NCI-H1417 (cell line): ENCODE measurements around the gene ADCY10.
"Not testable (repeated sequence)": the region's sequence is repeated elsewhere in the genome, so short reads cannot be mapped to it uniquely, and the experiment has no call there.

ENCODE experiments used
- DNase-seq, 3 experiments: peaks; one replicate each; lab custom pipeline; 2025; lab: John Stamatoyannopoulos, UW

The ADCY10 gene

DNA sequence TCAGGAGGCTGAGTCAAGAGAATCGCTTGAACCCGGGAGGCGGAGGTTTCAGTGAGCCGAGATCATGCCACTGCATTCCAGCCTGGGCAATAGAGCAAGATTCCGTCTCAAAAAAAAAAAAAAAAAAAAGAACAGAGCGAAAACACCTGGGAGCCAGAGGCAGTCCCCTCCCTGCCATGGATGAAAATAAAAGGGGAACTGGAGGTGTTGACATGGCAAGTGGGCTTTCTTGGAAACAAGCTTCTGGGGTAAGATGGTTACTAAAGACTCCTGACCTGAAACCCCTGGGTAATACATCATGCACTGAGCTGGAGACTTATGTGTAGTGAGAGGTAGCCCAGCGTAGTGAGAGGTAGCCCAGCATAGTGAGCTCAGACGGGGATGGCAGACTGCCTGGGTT lies 31.6 kb downstream of the ADCY10 start:
- no peak for DNase-seq

DNA sequence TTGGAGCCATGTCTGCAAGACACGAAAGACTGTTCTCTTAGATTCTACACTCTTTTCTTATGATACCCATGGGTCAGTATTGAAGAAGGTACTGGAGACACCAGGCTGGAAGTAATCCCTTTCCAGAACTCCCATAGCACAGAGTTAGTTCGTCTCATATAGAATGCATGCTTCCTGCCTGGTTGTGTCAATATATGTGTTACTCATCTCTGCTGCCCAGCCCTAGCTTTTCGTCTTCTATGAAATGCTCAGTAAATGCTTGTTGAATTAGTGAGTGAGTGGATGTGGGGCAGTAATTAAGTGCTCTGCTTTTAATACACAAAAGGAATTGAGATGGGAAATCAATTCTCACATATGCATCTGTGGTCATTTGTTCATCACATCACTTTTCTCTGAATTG lies 32.1 kb downstream of the ADCY10 start:
- DNase-seq: no peak

DNA sequence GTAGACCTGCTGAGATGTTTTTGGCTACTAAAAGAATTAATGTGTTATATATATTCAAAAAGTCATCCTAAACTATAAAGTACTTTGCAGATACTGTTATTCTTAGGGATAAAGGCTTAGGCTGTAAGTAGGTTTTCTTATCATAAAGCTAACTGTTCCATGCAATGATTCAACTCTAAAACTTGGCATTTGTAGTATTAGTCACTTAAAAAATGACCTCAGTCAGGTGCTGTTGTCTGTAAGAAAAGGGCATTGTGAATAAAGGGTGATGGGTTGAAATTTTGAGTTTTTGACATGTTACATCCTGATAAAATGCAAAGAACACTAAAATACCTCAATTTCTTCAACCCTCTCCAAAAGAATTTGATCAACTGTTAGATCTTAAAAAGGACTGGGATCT lies 32.9 kb downstream of the ADCY10 start:
- no peak for DNase-seq

DNA sequence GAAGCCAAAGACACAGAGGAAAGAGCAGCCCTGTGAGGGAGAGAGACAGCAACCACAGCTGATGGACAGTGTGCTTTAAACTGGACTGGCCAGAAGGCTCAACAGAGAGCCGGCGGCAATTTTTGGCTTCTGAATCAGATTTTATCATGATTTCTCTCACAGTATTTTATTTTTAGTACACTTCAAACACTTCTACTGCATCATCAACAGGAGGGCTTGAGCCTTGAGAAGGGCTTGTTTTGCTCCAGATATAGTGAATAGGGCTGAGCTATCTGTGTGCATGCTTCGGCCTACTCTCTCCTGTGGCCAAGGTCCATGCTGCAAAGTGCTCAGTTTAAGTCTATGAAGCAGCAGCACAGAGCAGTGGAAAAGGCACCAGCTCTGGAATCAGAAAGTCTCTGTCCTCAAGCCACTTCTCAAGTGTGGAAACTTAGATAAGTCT lies 33.3 kb downstream of the ADCY10 start:
- no peak for DNase-seq

DNA sequence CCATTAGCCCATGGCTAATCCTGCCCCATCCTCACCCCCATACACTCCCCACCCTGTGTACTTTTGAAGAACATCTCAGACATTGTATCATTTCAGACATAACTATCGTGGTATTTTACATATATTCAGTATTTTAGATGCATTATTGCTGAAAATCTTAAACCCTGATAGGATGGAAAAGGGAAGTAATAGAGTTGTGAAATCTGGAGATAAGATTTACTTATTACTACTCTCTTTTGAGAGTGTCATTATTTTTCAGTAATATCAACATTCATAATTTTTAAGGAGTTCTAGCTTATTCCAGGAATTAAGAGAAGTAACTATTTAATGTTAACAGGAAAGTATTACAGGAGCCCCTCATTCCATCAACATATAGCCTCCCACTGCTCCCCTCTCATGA lies 34.4 kb downstream of the ADCY10 start:
- DNase-seq: no peak

DNA sequence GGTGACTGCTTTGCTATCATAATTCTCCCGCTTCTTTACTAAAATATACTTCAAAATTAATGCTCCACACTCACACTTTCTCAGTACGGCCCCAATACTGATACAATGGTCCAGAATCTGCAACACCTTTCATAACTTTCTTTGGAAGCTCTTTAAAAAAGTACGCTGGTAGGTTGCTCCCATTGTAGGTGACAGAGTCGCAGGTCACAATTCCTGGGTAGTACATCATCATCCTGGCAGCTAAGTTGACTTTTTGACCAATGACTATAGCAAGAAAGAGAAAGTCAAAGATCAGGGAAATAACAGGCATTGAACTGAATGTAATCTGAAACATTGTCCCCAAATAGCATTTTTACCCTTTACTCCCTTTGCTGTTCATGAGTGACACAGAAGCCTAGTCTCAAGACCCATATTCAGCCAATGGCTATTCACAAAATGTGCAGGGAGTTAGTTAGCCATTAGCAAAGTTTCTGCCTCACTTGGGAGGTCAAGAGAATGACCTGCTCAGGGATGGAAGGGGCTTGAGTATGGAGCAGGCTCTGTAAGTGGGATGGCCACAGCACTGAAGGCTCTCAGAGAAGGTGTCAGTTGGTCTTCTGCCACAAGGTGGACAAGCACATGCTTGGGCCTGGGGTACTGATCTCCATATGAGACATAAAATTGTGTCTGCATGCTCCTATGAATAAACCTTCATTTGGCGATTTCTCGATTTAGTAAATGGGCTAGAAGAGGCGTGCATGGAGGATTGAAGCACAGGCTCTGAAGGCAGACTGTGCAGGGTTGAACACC lies 35.4 kb downstream of the ADCY10 start:
- no peak for DNase-seq

DNA sequence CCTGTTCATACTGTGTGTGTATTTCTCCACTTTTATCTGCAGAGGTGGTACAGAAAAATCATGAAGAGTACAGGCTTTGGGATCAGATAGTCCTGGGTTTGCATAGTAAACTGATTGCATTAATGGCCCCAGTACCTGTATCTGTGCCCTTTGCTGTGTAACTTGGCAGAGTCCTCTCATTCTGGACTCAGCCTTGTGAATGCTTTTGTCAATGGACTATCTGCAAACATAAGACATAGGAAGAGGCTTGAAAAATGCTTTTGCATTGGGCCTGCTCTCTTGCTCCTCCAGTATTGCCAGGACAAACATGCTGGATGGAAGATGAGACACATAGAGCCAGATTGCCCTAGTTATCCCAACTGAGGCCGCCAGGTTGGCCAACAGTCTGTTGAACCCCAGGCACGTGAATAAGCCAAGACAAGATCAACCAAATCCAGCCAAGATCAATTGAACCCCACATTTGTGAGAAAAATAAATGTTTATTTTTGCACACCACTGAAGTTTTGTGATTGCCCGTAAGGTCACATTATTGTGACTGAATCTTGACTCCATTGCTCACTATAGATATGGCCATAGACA lies 37.2 kb downstream of the ADCY10 start:
- no peak for DNase-seq

DNA sequence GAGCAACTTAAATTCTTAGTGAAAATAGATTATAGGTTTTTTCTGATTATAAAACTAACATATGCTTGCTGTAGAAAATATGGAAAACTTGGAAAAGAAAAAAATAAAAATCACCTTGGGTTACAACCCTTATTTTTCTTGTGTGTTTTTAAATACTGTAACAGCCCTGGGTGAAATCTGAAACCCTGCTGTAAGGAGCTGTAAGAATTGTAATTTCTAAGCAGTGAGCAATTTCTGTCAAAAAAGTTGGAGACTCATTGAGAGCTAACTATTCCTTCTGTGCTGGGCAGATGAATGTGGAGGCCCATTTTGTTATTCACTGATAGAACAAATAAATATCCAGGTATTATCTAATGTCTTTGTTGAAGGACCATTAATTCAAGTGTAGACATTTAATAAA lies 42.6 kb downstream of the ADCY10 start:
- no peak for DNase-seq

DNA sequence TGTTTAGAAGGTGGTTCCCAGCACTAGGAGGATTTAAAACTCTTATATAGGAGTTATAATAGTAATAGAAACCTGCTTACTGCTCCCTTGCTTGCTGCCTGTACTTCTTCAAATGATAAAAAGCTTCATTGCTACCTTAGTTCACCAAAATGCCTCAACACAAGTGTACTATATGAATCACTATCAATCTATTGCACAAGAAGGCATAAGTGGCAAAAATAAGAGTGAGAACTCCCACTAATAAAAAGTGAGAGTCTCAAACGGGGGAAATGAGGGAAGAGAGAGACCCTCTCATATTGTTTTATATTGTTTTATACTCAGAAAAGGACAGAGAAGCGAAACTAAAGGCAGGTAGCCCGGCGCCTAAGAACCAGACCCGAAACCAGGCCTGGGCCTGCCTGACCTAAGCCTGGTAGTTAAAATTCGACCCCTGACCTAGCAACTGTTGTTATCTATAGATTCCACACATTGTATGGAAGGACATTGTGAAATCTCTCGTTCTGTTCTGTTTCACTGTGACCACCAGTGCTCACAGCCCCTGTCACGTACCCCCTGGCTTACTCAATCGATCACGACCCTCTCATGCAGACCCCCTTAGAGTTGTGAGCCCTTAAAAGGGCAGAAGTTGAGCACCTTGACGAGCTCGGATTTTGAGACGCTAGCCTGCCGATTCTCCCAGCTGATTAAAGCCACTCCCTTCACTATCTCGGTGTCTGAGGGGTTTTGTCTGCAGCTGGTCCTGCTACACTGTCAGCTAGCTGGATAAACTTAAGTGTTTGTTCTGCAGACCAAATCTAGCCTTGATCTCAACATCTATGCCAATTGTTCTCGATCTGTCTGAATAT lies 44.6 kb downstream of the ADCY10 start:
- DNase-seq: not testable (repeated sequence)

DNA sequence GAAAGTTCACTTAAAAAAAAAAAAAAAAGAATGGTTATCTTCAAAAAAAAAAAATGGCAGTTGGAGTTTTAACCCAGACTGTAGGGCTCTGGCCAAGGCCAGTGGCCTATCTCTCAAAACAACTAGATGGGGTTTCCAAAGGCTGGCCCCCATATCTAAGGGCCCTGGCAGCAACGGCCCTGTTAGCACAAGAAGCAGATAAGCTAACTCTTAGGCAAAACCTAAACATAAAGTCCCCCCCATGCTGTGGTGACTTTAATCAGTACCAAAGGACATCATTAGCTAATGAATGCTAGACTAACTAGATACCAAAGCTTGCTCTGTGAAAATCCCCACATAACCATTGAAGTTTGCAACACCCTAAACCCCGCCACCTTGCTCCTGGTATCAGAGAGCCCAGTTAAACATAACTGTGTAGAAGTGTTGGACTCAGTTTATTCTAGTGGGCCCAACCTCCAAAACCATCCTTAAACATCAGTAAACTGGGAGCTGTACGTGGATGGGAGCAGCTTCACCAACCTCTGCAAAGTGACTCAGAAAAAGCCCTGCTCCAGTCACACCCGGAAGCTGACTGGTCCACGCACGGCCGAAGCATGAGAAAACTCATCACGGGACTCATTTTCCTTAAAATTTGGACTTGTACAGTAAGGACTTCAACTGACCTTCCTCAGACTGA lies 47.1 kb downstream of the ADCY10 start:
- DNase-seq: not testable (repeated sequence)

DNA sequence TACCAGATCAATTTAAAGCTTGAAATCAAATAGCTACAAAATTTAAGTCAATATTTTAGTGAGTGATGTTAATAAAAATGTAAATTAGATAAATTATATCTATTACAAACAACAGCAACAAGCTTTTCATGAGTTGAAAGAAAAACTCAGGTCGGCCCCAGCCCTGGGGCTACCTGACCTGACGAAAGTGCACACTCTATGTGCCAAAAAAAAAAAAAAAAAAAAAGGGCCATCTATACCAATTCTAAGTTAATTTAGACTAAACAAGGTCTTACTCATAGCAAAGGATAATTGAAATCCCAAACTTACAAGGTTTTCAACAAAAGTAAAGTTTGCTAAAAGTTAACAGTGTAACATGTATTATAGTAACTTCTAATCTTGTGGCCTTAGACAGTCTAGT lies 47.6 kb downstream of the ADCY10 start:
- DNase-seq: not testable (repeated sequence)

DNA sequence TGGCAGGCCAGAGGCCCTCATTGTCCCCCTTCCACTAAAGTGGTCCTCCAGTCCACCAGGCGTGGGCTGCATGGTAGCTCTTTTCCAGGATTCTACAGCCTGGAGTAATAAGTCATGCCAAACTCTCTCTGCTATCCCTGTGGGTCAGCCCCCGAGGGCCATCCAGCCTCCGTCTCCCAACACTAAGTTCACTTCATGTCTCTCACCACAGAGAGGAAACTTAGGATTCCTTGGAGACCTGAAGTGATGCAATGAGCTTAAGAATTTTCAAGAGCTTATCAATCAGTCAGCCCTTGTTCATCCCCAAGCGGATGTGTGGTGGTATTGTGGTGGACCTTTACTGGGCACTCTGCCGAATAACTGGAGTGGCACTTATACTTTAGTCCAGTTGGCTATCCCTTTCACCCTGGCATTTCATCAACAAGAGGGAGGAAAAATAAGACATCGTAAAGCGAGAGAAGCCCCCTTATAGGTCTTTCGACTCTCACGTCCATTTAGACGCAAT lies 48.1 kb downstream of the ADCY10 start:
- not testable (repeated sequence) for DNase-seq

DNA sequence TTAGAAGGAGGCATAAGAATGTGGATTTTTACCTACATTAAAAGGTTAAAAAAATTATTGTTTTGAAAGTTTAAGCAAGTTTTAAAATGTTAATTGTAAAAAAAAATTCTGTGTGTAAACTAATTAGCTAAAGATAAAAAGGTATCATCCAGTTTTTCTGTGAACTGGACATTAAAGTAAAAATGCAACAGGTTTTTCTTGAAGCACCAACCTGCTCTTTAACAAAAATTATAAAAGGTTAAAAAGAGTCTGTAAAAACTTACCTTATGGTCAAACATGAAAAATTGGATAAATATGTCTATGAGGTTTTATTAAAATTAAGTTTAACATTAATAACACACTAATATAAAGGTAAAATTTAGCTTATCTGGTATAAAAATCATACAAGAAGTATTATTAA lies 48.7 kb downstream of the ADCY10 start:
- DNase-seq: not testable (repeated sequence)

DNA sequence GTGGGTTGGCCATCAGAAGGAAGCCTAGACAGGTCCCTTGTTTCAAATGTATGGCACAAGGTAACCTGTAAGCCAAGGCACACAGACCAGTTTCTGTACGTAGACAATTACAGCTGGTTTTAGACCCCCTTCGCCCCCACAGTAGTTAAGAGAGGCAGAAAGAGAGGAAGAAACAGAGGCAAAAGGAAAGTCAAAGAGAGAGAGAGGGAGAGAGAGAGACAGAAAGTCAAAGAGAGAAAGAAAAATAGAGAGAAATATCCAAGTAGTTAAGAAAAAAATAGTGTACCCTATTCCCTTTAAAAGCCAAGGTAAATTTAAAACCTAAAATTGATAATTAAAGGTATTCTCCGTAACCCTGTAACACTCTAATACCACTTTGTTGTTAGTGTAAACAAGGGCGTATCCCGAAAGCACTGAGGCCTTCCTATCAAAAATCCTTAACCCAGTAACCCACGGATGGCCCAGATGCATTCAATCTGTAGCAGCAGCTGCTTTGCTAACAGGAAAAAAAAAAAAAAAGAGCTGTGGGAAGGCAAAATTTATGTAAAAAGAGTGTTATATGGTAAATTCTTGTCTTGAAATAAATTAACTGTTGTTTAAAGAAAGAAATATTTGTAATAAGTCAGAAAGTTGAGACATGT lies 49.4 kb downstream of the ADCY10 start:
- DNase-seq: no peak

DNA sequence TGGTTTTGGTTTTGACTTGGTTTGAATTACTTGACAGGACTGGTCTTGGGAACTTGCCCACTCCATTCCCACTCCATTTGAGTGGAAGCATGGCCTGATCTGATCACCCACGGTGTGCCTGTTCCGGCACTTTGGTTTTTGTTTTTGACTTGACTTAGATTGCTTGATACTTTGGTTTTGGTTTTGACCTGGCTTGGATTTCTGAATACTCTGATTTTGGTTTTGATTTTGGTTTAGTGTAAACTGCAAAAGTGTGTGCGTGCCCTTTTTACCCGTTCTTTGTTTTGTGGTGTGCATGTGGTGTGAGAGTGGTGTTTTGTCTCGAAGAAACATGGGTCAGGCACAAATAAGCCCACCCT lies 50.0 kb downstream of the ADCY10 start:
- no peak for DNase-seq

DNA sequence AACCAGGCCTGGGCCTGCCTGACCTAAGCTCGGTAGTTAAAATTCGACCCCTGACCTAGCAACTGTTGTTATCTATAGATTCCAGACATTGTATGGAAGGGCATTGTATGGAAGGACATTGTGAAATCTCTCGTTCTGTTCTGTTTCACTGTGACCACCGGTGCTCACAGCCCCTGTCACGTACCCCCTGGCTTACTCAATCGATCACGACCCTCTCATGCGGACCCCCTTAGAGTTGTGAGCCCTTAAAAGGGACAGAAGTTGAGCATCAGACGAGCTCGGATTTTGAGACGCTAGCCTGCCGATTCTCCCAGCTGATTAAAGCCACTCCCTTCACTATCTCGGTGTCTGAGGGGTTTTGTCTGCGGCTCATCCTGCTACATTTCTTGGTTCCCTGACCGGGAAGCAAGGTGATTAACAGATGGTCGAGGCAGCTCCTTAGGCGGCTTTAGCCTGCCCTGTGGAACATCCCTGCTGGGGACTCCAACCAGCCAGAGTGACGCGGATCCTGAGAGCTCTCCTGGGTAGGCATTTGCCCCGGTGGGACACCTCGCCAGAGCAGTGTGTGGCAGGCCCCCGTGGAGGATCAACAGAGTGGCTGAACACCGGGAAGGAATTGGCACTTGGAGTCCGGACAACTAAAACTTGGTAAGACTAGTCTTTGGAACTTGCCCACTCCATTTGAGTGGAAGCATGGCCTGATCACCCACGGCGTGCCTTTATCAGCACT lies 50.6 kb downstream of the ADCY10 start:
- DNase-seq: not testable (repeated sequence)

DNA sequence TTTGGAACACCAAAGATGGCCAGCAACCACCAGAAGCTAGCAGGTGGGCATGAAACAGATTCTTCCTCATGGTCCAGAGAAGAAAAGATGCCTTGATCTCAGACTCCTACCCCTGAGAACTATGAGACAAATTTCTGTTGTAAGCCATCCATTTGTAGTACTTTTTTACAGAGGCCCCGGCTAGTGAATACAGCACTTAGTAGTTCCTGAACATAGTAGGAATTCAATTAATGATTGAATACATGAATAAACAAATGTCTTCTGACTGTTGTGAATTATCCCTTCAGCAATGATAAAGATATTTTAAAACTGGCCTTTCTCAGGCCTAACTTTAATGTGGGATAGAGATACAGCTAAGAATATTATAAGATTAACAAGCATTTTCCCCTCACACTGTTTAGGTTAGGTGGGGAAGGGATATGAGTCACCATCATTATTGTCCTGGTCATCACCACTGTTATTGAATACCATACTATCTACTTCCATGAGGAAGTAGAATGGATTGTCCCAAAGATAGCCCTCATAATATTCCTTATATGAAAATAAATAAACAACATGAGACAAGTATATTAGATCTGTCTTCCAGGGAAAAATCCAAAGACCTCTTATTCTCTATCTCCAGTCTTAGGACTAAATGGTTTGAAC lies 51.4 kb downstream of the ADCY10 start:
- no peak for DNase-seq

DNA sequence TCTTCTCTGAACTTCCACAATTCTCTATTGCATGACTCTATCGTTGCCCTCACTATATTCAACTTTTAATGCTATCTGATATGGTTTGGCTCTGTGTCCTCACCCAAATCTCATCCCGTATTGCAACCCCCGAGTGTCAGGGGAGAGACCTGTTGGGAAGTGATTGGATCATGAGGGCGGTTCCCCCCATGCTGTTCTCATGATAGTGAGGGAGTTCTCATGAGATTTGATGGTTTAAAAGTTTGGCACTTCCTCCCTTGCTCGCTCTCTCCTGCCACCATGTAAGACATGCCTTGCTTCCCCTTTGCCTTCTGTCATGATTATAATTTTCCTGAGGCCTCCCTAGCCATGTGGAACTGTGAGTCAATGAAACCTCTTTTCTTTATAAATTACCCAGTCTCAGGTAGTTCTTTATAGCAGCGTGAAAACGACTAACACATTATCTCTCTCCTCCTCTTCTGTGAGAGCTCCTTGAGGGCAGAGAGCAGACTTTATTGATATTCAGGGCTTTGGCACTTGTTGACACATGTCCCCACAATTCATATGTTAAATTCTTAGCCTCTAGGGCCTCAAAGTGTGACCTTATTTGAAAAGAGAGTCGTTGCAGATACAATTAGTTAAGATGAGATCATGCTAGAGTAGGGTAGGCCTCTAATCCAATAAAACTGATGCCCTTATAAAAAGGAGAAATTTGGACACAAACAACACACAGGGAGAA lies 52.1 kb downstream of the ADCY10 start:
- DNase-seq: no peak

DNA sequence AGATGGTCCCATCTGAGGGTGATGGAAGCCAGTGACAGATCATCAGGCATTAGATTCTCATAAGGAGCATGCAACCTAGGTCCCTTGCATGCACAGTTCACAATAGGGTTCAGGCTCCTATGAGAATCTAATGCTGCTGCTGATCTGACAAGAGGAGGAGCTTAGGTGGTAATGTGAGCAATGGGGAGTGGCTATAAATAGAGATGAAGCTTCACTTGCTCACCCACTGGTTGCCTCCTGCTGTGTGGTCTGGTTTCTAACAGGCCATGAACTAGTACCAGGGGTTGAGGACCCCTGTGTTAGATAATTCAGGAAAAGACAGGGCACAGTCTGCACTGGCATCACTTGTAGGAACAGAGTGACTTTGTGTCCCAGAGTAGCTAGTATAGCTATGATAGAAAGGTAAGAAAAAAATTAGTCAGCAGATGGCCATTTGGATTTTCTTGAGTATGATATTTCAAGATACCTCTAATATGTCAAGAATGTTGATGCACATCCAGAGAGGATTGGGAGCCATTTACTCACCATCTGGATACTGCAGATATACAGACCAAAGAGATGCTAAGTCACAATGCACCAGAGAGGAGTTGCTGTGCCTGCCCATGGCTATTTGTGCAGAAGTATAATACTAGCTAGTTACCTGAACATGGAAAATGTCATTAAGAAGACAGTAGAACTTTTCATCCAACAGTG lies 53.6 kb downstream of the ADCY10 start:
- DNase-seq: no peak
